Erythroblast (primary cell): Measurements from ENCODE around the gene SLC9A4.

Experiments used
- DNase-seq, 2 experiments: peaks; one replicate each; lab custom pipeline; 2025; lab: John Stamatoyannopoulos, UW
- GATA1 ChIP-seq: IDR thresholded peaks from 2 replicates; pipeline ENCODE4 v1.6.1; 2011; ENCODE audit warnings: low read depth, mild to moderate bottlenecking, control low read depth, low read length, moderate library complexity
- POLR2A ChIP-seq: IDR thresholded peaks from 2 replicates; pipeline ENCODE4 v1.6.1; 2011; ENCODE audit warnings: mild to moderate bottlenecking, low read length

SLC9A4 gene

DNA sequence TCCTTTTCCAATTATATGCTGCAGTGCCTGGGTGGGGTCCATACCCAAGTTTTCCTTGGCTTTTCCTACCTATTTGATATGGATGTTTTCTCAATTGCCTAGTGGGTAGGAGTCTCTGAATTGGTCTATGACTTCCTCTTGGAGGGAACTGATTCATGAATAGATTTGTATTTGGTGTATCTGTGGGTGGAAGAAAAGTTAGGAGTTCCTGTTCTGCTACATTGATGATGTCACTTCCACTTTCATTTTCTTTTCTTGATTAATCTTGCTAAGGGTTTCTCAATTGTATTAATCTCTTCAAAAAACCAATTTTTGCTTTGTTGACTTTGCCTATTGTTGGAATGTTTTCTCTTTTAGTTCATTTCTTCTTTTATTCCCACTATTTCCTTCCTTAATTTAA, 108.9 kb downstream of the SLC9A4 start:
- TF ChIP-seq POLR2A (no peak), GATA1 (no peak)

DNA sequence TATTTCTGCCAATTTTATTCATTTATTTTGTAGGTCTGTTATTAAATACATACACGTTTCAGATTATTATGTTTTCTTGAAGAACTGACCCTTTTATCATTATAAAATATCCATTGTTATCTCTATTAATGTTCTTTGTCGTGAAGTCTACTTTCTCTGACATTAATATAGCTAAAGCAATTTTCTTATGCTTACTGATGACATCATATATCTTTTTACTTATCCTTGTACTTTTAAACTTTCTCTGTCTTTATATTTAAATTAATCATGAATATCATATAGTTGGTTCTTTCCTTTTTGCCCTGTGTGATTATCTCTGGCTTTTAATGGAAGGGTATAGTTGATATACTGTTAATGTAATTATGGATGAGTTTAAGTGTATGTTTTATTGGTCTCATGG, 109.8 kb downstream of the SLC9A4 start:
- TF ChIP-seq GATA1 = no peak
- TF ChIP-seq POLR2A = no peak

More for the DNA sequence above, 108.9 kb downstream of the SLC9A4 start:
- DNase-seq = no peak

More for the DNA sequence above, 109.8 kb downstream of the SLC9A4 start:
- DNase-seq = no peak
